HEK293T (cell line): ENCODE data around the gene ZNF219.

Experiments
- BHLHE40 ChIP-seq: fragments of 450-650 bp; IDR thresholded peaks from 2 replicates; pipeline ENCODE4 v1.6.1; 2016; ENCODE audit warnings: mild to moderate bottlenecking, moderate library complexity, borderline replicate concordance
- ELF4 ChIP-seq: fragments of 450-650 bp; IDR thresholded peaks from 2 replicates; pipeline ENCODE4 v1.6.1; 2017; ENCODE audit warnings: antibody characterized with exemption
- FOXA1 ChIP-seq: fragments of 450-650 bp; IDR thresholded peaks from 2 replicates; pipeline ENCODE4 v1.6.1; 2016; ENCODE audit warnings: mild to moderate bottlenecking
- FOXM1 ChIP-seq: fragments of 450-650 bp; IDR thresholded peaks from 2 replicates; pipeline ENCODE4 v1.6.1; 2017; ENCODE audit warnings: mild to moderate bottlenecking, borderline replicate concordance
- HDGF ChIP-seq: fragments of 450-650 bp; IDR thresholded peaks from 2 replicates; pipeline ENCODE4 v1.6.1; 2017; ENCODE audit warnings: antibody characterized with exemption, borderline replicate concordance
- L3MBTL2 ChIP-seq: fragments of 450-650 bp; conservative IDR thresholded peaks from 2 replicates; pipeline ENCODE4 v1.6.1; 2016; ENCODE audit warnings: mild to moderate bottlenecking
- LEF1 ChIP-seq: fragments of 450-650 bp; IDR thresholded peaks from 2 replicates; pipeline ENCODE4 v1.6.1; 2017; ENCODE audit warnings: mild to moderate bottlenecking, borderline replicate concordance
- NFRKB ChIP-seq: fragments of 450-650 bp; IDR thresholded peaks from 2 replicates; pipeline ENCODE4 v1.6.1; 2016; ENCODE audit warnings: mild to moderate bottlenecking, moderate library complexity
- PKNOX1 ChIP-seq: fragments of 450-650 bp; IDR thresholded peaks from 2 replicates; pipeline ENCODE4 v1.6.1; 2016
- SP1 ChIP-seq: fragments of 450-650 bp; IDR thresholded peaks from 2 replicates; pipeline ENCODE4 v1.6.1; 2017
- ZNF384 ChIP-seq: fragments of 450-650 bp; IDR thresholded peaks from 2 replicates; pipeline ENCODE4 v1.6.1; 2016

- TF ChIP-seq LEF1: no peak
- no peak for TF ChIP-seq NFRKB
- no peak for TF ChIP-seq PKNOX1
- TF ChIP-seq SP1: no peak
- no peak for TF ChIP-seq HDGF
- no peak for TF ChIP-seq ELF4
- TF ChIP-seq BHLHE40: no peak
- no peak for TF ChIP-seq FOXA1
- TF ChIP-seq FOXM1: no peak
- no peak for TF ChIP-seq L3MBTL2
- TF ChIP-seq ZNF384: no peak
Observed at GRCh38 chr14:21042918-21043317, 55.5 kb downstream of the ZNF219 start.
